Omental fat pad (tissue), 4 donors: Measurements from ENCODE around the gene PARN. TPM values are rescaled to one million over a fixed set of nuclear protein-coding genes. Genes with fewer than 3 reads are reported as not detected.

Source experiments
- ATAC-seq: fragments of 150-250 bp; one replicate; pipeline ENCODE4 v1.9.1; 2016; ENCODE audit warnings: mild to moderate bottlenecking, moderate library complexity; ENCODE audit not compliant: low FRiP score
- DNase-seq: peaks from one replicate; pipeline ENCODE4 v3.0.0-alpha.2; 2019; ENCODE audit warnings: low spot score
- total RNA-seq, 4 donors: library from RNA; depleted of rRNA; stranded (reverse); fragments of >200 nt; gene quantifications; one replicate each; pipeline ENCODE4 v1.1.0, GENCODE V29; 2016
- TF ChIP-seq, protein P1 (sequence below), 3 donors: fragments of 450-650 bp; IDR thresholded peaks; one replicate each; pipeline ENCODE4 v1.5.1; 2016 to 2017; ENCODE audit warnings: antibody characterized with exemption in 3 of 3, mild to moderate bottlenecking in 3 of 3, moderate library complexity in 2 of 3

PARN gene
- total RNA-seq, 4 donors from 2014 or later: 23.0 to 34.8 (median 26.4) TPM

DNA sequence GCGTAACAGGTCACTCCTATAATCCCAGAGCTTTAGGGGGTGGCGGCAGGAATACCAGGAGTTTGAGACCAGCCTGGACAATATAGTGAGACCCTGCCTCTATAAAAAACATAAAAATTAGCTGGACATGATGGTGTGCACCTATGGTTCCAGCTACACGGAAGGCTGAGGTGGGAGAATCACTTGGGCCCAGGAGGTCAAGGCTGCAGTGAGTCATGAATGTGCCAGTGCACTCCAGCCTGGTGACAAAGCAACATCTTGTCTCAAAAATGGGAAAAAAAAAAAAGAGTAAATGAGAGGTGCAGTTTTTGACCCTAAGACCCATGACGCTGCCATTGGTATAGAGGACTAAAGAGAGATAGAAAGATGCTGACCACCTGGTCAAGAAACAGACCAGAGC is 16.1 kb downstream of the PARN start:
- DNase-seq (no peak), ATAC-seq (no peak)
- TF ChIP-seq, protein P1, sequence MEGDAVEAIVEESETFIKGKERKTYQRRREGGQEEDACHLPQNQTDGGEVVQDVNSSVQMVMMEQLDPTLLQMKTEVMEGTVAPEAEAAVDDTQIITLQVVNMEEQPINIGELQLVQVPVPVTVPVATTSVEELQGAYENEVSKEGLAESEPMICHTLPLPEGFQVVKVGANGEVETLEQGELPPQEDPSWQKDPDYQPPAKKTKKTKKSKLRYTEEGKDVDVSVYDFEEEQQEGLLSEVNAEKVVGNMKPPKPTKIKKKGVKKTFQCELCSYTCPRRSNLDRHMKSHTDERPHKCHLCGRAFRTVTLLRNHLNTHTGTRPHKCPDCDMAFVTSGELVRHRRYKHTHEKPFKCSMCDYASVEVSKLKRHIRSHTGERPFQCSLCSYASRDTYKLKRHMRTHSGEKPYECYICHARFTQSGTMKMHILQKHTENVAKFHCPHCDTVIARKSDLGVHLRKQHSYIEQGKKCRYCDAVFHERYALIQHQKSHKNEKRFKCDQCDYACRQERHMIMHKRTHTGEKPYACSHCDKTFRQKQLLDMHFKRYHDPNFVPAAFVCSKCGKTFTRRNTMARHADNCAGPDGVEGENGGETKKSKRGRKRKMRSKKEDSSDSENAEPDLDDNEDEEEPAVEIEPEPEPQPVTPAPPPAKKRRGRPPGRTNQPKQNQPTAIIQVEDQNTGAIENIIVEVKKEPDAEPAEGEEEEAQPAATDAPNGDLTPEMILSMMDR (IDR thresholded peaks at IDR 0.05): no peak

GRCh38 chr16:14611660-14612059 is 18.4 kb downstream of the PARN start:
- TF ChIP-seq, protein P1 (IDR thresholded peaks at IDR 0.05): no peak
- ATAC-seq (no peak), DNase-seq (no peak)

- ATAC-seq: no peak
- TF ChIP-seq, protein P1 (IDR thresholded peaks at IDR 0.05): no peak
- no peak for DNase-seq
Observed at GRCh38 chr16:14609716-14610115, 20.3 kb downstream of the PARN start.

DNA sequence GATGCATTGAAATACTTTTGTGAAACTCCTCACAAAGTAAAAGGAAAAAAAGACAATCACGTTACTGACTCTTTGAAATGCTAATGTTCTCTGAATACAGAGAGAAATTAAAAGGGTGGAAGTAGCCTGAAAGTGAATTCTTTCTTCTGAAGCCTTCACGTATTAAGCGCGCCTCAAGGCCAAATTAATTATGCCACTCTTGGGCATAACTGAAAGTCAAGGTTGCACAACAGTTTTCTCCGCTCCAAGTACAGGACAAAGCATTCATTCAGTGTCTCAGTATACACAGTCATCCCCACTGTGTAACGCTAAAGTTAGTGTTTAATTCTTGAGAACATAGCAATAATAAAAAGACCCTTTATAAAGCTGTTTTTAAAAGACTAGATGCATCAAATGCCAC is 21.5 kb downstream of the PARN start:
- ATAC-seq: no peak
- no peak for DNase-seq
- TF ChIP-seq, protein P1 (IDR thresholded peaks at IDR 0.05): no peak

DNA sequence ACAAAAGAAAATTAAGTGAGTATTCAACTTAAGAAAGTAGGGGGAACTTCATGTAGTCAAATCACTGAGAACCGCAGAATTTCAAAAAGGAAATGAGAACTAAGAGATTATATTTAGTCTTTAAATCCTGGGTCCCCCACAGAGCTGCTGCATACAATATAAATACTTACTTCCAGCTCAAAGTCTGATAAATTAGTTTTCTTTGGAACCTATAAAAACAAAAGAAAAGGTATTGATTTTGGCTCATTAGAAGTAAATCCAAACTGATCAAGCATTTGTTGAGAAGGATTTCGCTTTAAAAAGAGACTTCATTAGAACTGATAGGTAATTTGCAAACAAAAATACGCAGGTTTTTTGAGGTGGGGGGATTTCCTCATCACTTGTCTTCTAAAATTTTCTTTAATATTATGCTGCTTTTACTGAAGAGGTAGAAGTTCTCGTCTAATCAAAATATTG is 21.9 kb downstream of the PARN start:
- TF ChIP-seq, protein P1 (IDR thresholded peaks at IDR 0.05): no peak
- no peak for ATAC-seq

GRCh38 chr16:14606102-14606501 is 24.0 kb downstream of the PARN start:
- DNase-seq: no peak
- ATAC-seq: no peak
- TF ChIP-seq, protein P1 (IDR thresholded peaks at IDR 0.05): no peak

More for the DNA sequence above, 21.9 kb downstream of the PARN start:
- no peak for DNase-seq

DNA sequence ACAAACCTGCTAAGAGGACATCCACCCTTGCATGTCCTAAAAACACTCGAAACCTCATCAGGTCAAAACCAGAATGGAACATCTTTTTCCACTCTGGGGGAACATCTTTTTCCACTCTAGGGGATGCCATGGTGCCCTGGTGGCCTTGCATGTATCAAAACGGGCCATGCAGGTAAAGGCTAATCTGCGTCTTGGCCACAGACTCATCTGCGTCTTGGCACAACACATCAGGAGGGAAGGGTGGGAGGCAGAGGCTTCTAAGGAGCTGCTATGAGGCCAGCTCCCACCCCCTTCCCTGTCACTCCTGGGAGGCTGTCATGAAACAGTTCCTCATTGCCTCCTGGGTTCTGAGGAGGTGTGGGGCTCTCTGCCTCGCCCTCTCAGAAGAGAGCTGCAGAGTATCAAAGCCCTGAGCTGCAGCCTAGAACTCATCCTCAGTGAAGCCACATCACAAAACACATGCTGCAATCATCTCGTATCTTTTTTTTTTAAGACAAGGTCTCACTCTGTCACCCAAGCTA is 27.6 kb downstream of the PARN start:
- DNase-seq (no peak), ATAC-seq (no peak)
- TF ChIP-seq, protein P1 (IDR thresholded peaks at IDR 0.05): no peak
